NCI-H510A (cell line): ENCODE data around the gene STK11.

ENCODE experiments used
- DNase-seq: peaks from one replicate; lab custom pipeline; 2025; lab: John Stamatoyannopoulos, UW

Gene STK11

DNA sequence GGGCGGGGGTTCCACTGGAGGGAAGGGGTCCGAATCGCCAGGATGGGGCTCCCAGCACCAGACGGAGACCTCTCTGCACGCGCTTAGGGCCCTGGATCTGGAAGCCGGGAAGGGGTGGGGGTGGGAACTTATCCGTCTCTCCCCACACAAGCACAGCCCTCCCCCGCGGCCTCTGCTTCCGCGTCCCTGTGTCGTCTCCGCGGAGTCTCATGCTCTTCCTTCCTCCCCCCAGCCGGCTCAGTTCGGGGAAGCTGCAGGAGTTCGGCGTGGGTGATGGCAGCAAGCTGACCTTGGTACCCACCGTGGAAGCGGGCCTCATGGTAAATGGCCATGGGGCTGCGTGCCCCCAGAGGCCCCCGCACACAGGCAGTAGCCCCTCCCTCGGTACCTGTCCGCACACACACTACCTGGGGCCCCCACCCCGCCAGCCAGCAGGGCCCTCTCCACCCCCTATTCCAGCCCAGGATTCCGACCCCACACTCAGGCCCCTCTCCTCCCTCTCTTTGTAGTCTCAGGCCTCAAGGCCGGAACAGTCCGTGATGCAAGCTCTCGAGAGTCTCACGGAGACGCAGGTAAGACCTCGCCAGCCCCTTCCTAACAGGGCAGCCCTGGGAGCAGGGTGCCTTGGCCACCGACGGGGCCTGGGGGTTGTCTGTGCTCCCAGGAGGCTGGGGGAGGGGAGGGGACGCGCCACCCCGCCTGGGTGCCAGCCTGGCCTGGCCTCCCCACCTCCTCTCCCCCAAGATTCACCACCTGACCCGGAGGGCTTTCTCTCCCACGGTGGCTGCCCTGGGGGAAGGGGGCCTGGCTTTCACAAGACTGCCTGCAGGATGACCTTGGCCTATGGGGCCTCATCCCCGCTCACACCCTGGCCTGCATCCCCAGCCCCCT, 46.0 kb downstream of the STK11 start:
- no peak for DNase-seq

DNA sequence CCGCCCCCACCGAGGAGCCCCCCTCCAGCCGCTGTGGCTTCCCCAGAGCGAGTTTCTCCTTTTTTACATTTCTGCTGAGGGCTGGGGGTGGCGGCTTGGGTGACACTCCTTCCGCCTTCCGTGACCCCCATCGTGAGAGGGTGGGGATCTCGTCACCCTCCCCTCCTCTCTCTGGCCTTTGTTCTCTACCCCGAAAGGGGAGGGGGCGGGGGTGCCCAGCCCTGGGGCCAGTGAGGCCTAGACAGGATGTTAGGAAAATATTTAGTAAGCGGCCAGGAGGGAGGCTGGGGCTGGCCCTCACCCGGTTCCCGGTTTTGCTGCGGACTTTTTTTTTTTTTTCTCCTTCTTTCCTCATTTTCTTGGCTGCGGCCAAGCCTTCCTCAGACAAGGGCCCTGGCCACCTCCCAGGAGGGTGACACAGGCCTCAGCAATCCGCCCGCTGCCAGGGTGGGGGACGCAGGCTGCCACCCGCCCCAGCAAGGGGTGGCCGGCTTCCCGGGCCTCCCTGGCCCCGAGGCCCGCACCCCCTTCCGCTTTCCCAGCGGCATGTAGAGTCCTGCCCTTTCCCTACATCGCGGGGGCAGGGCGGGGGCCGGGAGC, 46.7 kb downstream of the STK11 start:
- DNase-seq: no peak

DNA sequence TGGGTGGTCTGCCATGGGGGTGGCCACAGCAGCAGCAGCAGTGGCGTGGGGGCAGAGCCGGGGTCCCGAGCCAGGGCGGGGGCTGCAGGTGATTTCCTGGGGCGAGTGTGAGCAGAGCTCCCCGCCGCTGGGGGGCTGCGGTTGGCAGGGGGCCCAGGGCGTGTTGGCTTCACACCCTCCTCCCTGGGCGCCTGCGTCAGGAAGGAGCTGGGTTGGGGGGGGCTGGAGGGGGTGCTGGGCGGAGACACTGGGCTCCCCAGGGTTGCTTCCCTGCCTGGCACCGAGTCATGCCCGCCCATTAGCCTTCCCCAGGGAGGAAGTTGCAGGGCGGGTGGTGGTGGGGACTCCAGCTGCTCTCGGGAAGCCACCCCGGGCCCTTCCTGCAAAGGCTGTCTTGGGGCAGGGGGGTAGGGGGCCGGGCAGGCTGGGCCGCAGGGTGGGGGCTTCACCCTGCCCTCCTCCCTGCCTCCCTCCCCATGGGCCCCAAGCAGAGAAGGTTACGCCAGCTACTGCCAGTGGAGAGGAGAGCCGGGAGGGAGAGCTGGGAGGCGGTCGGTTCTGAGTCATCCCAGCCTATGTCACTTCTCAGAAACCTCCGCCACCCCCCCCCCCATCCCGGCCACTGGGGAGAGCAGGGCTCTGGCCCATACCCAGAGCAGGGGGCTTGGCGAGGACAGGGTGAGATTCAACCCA, 47.4 kb downstream of the STK11 start:
- no peak for DNase-seq

DNA sequence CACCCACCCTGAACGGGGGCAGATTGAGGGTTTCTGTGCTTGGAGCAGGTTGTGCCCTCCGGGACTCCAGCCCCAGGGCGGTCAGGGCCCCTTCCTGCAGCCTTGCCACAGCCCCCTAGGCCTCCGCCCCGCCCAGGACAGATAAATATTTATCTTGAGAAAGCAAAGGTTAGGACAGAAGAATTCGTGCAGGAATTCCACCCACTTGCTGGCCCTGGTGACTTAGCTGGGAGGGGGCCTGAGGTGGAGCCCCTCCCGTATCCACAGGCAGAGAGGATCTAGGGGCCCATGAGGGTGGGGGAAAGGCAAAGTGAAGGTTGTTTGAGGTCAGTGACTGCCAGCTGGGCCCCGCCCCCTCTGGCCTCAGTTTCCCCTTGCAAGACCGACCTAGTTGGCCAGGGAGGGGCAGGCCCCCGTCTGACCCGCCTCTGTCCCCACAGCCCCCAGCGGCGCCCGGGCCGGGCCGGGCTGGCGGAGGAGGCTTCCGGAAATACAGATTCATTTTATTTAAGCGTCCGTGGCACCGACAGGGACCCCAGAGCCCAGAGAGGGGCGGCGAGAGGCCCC, 48.0 kb downstream of the STK11 start:
- DNase-seq: no peak

DNA sequence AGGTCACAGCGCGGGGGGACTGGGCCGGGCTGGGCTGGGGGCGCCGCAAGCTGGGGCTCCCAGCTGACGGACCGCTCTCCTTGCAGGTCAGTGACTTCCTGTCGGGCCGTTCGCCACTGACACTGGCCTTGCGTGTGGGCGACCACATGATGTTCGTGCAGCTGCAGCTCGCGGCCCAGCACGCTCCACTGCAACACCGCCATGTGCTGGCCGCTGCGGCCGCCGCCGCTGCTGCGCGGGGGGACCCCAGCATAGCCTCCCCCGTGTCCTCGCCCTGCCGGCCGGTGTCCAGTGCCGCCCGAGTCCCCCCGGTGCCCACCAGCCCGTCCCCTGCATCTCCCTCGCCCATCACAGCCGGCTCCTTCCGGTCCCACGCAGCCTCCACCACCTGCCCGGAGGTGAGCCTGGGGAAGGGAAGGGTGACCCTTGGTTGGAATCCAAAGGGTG, 48.5 kb downstream of the STK11 start:
- no peak for DNase-seq

DNA sequence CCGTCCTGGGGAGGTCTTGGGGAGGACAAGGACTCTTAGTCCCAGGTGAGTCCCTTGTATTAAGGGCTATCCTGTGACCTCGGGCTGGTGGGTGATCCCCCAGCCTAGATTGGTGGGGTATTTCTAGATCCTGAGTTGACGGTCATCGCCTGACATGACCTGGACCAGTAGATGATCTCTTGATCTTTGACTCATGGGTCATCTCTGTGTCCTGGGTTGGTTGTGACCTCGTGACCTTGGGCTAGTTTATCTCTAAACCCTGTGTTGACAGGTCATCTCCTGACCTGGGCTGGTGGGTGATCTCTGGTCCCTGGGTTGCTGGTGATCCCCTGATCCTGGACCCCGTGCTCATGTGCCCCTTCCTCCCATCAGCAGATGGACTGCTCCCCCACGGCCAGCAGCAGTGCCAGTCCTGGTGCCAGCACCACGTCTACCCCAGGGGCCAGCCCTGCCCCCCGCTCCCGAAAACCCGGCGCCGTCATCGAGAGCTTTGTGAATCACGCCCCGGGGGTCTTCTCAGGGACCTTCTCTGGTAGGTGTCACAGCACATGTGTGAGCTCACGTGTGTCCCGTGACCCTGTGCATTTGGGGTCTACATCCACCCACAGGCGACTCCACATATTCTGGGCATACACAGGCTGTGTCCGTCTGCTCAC, 49.1 kb downstream of the STK11 start:
- no peak for DNase-seq

DNA sequence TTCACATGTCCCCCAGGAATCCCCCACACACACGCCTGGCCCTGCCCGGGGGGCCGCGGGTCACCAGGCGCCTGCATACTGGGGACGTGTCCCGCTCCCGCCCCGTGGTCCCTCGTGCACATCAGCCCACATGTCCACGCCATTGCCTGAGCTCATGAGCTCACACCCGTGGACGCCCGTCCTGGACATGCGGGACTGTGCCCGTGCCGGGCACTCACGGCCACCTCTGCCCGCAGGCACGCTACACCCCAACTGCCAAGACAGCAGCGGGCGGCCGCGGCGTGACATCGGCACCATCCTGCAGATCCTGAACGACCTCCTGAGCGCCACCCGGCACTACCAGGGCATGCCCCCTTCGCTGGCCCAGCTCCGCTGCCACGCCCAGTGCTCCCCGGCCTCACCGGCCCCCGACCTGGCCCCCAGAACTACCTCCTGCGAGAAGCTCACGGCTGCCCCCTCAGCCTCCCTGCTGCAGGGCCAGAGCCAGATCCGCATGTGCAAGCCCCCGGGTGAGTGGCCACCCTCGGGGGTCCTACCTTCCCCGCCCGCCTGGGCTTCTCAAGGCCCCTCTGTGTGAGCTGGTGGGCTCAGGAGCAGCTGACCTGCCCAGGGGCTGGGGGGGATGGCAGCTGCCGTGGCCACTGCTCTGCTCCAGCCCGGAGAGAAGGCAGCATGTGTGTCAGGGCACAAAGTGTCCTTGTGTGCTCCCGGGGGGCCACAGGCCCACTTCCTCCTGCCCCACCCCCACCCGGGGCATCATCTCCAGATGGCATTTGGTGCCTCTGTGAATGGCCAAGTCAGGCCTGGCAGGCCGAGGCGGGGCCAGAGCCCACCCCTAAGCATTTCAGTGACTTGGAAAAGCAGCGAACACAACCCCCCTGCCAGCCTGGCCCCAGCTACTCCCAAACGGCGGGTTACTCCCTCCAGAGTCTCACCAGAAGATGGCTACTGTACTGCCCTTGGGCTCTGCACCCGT, 49.9 kb downstream of the STK11 start:
- DNase-seq: no peak

DNA sequence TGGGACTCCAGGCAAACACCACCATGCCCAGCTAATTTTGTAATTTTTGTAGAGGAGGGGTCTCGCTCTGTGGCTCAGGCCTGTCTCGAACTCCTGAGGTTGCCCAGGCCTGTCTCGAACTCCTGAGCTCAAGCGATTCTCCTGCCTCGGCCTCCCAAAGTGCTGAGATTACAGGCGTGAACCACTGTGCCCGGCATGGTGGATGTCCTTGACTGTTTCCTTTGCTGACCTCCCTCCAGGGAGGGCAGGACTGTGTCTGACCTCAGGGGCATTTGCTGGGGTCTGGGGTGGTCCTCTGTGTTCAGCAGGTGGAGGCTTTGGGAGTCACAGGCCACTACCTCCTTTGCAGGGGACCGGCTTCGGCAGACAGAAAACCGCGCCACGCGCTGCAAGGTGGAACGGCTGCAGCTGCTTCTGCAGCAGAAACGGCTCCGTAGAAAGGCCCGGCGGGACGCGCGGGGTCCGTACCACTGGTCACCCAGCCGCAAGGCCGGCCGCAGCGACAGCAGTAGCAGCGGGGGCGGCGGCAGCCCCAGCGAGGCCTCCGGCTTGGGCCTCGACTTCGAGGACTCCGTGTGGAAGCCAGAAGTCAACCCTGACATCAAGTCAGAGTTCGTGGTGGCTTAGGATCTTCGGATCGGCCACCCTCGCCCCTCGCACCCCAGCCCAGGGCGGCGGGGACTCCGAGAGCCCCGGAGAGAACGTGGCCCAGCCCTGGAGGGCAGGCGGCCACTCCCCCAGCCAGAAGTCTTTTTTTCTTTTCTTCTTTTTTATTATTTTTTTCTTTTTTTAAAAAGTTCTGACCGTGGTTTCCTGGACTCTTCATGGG, 51.3 kb downstream of the STK11 start:
- no peak for DNase-seq

DNA sequence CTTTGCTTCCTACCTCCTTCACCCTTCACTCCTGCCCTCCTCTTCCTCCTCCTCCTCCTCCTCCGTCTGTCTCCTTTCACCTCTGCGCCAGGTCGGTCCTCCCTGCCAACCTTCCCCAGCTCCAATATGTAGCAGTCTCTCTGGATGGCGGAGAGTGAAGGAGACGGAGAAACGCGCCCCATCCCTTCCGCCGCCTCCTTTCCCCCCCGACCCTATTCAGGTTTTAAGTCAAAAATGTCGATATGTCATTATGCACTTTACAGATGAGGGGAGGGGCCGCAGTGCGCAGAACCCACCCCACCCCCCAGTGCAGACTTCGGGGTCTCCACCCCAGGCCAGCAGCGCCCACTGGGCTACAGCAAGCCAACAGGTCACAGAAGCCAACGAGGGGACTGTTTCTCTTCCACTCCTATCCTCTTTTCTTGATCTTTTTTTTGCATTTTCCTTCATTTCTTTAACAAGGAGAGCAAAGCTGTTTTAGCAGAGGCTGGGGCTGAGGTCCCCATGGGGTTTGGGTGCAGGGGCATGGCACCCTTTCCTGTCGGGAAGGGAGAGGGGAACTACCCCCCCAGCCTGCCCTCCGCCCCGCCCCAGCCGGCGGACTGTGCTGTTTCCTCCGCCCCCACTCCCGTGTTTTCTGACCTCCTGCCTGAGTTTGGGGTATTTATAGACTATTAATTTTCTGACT, 52.0 kb downstream of the STK11 start:
- no peak for DNase-seq

DNA sequence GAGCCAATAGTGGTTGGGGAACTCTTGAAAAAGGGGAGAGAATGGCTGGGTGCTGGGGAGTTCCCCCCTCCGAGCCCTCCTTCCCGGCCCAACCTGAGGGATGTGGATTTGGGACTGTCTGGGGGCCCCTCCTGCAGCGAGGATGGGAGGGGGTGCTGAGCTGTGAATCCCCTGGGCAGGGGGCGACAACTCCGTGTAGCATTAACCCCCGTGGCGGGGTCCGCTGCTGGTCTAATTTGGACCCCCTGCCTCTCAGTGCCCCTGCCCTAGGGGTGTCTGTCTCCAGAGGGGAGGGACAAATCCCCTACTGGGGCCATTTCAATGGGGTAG, 52.5 kb downstream of the STK11 start:
- no peak for DNase-seq

DNA sequence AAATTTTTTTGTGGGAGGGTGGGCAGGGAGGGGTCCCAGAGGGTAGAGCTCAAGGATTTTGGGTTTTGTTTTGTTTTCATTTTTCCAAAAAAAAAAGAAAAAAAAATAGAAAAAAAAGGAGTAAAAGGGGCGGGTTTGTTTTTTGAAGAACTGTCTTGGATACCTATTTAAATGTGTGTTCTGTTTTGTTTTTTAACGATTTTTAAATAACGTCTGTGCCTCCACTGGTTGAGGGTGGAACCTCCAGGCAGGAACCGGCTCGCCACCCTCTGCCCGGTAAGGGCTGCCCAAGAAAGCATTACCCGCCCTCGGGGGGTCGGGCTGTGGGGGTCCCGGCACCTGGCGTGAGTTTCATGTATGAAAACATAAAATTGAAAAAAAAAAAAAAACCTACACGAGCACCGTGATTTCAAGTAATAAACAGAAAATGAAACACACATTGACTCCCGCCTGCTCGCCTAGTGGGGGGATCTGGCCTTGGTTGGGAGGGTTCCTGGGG, 53.2 kb downstream of the STK11 start:
- DNase-seq: no peak

DNA sequence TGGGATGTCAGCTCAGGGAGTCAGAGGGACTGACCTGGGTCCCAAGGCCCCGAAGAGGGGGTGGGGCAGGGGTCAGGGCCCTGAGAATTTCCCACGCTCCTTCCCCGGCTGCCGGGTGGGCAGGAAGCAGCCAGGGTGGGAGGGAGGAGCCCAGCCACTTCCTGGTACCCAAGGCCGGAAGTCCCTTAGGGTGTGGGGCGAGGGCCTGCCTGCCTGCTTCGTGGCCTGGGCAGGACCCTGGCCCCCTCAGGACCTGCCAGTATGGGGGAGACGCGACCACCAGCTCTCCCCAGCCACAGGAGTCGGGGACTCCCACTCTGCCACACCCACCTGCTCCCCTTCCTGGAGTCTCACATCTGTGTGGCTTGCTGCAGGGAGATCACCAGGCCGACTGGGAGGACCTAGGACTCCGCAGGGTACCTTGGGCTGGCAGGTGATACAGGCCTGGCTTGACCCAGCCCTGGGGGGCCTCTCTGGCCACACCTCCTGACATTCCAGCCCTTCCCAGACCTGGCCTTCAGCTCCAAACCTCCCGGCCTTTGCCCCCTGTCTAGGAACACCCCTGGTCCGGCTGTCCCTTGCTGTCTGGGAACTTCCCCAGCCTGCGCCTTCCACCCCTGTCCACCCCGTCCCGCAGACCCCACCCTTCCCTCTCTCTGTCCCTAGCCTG, 53.8 kb downstream of the STK11 start:
- DNase-seq: no peak

DNA sequence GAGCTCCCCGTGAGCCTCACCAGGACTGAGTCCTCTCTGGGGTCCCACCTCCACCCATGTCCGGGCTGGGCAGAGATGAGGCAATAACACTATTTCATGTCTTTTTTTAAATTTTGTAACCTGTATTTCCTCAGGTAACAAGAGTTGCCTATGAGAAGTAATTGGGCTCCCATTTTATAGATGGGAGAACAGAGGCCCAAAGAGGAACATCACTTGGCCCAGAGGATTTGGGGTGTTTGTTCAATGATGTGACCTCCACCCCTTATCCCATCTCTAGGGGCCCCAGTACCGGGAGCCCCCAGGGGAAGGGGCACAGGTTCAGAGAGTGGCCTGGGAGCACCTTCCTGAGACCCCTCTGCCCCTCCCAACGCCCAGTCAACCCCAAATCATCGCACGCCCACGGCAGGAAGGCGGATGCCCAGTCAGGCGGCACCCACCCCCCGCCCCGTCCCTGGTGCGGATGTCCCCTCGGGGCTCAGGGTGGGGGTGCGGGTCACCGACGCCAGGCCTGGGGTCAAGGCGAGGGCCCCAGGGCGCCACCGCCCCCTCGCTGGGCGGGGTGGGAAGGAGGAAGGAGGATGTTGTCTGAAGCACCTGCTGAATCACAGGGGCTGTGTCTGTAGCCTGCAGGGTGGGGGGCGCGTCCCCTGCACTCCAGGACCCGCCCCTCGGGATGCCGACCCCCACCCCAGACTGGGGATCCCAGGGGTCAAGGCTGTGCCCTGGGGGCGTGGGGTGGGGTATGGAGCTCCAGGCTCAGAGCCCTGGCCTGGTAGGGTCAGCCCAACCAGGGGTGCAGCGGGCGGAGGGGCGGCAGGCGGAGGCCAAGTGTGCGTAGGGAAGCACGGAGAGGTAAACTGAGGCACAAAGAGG, 54.5 kb downstream of the STK11 start:
- DNase-seq: no peak

DNA sequence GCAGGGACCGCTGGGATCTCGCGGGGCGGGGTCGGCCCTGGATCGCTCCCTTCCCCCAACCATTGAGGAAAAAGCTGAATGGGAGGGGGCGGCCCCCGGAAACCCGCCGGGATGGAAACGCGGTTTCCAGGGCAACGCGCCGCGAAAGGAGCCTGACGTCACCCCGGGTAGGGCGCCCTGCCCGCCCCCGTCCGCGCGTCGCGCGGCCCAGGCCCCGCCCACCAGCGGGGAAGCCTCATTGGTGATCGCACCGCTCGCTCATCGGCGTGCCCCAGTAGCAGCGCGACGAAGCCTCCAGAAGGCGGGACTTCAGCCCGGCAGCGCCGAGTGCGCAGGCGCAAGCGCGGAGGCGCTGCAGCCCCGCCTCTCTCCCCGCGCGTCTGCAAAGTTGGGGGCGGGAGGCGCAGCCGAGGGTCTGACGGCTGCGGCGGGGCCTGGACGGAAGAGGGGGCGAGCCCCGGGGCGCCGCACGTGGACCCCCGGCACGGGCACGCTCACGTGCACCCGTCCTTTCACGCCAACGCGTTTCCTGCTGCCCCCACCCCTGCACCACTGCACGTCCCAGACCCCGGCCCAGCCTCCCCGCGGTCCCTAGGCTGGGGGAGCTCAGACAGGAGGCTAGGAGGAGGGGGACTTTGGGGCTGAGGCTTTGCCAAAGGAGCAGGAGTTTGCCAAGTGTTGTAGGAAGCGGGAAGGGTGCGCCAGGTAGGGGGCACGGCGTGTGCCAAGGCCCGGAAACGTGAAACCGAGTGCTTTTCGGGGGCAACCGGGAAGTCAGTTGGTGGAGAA, 55.4 kb downstream of the STK11 start:
- DNase-seq: peak; percentile 67

DNA sequence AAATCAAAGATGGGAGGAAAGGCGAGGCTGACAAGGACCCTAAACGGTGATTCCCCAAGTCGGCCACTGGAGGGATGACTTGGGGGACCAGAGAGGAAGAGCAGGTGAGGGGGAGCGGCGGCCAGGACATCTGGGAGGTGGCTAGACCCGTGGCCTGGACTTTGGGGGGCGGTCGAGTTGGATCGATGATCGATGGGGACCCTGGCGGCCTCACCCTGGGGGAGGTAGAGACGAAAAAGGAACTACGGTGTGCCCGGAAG, 55.9 kb downstream of the STK11 start:
- no peak for DNase-seq

DNA sequence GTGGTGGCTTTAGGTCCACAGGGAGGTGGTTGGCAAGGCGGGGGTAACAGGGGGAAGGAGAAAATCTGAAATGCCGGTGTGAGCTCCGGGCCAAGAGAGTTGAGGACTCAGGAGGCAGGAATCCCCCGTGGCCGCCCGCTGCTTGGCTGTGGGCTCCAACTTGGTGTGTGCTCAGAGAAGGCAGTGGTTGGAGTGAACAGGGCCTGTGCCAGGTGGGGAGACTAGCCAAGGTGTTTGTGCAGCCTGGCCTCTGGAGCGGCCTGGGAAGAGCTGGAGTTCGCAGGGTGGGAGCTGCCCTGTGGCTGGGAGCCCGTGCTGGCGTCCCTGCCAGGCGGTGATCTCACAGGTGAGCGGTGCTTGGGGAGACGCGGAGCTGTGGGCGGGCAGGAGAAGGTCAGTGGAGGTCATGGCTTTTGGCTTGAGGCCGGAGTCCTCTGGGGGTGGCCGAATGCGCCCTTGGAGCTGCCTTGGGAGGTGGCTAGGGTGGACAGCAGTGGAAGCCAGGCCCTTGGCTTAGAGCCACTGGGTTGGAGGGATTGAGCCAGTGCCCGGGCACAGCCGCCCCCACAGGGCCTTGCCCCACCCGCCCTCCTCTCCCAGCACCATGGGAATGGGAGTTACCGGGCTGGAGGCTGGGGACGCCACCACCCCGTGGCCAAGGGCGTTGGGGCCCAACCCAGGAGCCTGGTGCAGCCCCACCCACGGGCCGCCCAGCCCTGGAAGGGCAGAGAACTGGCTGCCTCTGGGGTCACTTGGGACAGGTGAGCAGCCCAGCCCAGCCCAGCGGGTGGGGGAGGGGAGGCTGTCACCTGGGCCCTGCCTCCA, 56.4 kb downstream of the STK11 start:
- no peak for DNase-seq
